HG03354 (cell line): ENCODE measurements around the gene SF3B1.
"Not testable (repeated sequence)": the region's sequence is repeated elsewhere in the genome, so short reads cannot be mapped to it uniquely, and the experiment has no call there.

Experiments used
- ATAC-seq: cut with Tn5 transposase; IDR thresholded peaks from one replicate; pipeline ENCODE4 v1.9.1; 2021; ENCODE audit warnings: mild to moderate bottlenecking; ENCODE audit not compliant: unreplicated experiment, poor library complexity, severe bottlenecking

The SF3B1 gene

DNA sequence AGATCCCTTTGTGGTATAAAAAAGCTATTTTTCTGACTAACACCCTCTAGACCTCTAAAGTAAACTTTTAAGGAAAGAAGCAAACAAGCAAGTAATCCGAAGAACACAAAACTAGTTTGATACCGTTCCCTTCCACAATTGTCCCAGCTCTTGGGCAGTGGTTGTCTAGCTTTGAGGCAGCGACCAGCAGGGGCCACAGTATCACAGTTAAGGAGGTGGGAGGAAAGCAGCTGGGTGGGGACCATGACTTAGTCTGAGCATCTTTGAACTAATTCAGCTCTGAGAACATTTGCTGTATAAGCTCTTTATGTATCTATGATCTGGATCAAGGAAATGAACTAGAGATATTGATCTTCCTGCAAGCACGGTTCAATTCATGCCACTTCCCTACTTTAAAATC, 51.0 kb downstream of the SF3B1 start:
- ATAC-seq, result no peak

GRCh38 chr2:197381641-197382040, 53.2 kb downstream of the SF3B1 start:
- ATAC-seq, result no peak

DNA sequence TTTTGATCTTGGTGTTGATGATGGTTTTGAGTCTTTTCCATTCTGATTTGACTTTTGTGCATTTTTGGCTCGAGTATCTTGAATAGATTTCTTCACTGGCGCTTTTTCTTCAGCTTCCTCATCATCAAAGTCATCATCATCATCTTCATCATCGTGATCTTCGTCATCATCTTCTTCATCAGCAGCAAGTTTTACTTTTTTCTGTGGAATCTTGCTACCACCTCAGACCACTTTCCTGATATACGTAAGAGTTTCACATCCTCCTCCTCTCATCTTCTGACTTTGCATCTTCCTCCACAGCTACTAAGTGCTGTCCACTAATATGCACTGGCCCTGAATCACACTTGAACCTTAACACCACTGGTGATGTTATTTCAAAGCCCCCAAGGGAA, 54.9 kb downstream of the SF3B1 start:
- not testable (repeated sequence) for ATAC-seq

- not testable (repeated sequence) for ATAC-seq
These were observed 55.4 kb downstream of the SF3B1 start for GRCh38 chr2:197379308-197379917.

DNA sequence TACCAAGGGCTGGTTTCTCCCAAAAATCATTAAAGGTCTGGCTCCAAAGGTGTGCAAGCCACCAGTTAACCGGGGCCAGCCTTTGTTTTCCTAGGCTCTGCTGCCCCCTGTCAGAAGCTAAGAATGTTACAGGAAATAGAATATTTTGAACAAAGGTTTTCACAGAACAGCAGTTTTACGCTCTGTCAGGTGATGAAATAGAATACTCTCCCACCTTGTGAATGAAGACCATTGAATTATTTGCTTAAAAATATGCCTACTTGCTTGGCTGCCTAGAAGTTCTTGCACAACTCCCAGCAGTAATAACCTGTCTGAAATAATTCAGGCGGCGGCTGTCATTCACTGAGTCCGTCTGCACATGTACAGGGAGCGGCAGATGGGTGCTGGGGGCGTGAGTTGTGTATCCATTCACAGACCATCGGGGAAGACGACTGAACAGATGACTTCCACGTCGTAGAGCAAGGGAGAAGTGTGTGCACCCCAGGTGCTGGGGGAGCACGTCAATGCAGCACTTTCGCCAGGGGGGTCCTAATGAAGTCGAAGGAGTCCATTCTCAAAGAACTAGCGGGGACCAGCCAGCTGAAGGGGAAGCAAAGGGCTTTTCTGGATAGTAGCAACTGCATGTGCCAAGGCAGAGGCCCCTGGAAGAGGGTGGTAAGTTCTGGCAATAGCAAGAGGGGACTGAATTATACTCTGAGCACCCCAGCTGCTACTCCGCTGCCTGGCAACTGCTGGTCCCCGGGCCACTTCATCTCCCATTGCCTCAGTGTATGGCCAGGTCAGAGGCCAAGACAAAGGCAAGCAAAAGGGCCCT, 56.1 kb downstream of the SF3B1 start:
- peak; percentile 58 for ATAC-seq

DNA sequence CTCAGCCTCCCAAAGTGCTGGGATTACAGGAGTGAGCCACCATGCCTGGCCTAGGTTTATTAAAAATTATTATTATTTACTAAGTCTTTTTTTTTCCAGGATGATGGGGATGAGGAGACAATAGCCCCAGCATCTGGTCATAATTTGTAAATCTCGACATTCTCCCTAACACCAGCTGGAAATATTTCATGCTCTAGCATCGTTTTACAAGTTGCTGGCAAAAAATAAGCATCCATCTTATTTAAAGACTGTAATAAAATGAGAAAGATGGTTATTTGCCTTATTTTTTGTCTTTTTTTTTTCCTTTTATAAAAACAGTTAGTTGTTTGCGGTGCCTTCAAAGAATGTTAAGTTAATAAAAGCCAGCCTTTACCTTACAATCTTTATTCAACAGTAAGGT, 56.7 kb downstream of the SF3B1 start:
- no peak for ATAC-seq

DNA sequence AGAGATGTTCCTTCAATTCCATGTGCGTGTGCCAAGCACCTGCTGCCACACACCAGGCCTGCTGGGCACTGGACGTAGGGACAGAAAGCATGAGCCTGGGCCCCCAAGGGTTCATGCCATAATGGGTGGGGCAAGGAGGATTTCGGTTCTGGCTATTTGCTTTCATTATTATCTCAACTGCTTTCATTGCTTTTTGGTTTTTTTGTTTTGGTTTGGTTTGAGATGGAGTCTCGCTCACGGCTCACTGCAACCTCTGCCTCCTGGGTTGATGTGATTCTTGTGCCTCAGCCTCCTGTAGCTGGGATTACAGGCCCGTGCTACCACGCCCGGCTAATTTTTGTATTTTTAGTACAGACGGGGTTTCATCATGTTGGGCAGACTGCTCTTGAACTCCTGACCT, 57.2 kb downstream of the SF3B1 start:
- no peak for ATAC-seq

- no peak for ATAC-seq
These were observed 62.2 kb downstream of the SF3B1 start for GRCh38 chr2:197372592-197372991.

DNA sequence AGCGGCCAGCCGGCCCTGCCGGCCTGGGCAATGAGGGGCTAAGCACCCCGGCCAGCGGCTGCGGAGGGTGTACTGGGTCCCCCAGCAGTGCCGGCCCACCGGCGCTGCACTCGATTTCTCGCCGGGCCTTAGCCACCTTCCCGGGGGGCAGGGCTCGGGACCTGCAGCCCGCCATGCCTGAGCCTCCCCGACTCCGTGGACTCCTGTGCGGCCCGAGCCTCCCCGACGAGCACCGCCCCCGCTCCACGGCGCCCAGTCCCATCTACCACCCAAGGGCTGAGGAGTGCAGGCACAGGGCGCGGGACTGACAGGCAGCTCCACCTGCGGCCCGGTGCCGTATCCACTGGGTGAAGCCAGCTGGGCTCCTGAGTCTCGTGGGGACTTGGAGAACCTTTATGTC, 64.2 kb downstream of the SF3B1 start:
- ATAC-seq, result not testable (repeated sequence)

GRCh38 chr2:197369933-197370320, 64.9 kb downstream of the SF3B1 start:
- no peak for ATAC-seq

DNA sequence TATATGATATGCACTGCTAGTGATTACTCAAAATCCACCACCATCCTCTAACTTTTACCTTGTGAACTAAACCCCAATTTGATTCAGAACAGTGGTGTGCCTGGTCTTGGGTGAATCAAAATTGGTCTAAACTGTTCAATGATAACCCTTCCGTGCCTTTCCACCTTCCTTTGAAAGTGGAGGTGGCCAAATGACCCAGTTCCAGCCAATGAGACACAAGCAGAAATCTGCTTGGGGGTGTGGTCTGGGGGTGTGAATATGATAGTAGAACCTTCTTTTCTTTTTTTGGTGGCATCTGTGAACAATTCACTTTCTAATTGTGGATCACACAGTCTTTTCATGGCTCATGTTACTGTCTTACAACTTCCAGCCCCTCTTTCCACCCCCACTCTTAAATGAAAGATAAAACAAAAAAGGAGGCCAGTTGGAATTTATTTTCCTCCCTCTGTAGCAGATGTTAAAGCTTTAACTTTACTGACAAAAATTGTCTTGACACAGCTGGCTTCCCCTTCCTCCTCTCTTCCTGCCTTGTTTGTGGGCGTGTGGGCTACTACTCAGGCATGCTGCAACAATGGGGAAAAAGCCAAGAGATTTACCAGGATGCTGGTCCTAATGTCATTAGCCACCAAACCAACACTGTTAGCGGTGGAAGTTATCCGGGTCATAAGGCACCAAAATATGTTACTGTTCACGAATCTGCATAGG, 65.4 kb downstream of the SF3B1 start:
- ATAC-seq, result no peak

GRCh38 chr2:197368412-197368811, 66.4 kb downstream of the SF3B1 start:
- ATAC-seq, result no peak

GRCh38 chr2:197363998-197364397, 70.8 kb downstream of the SF3B1 start:
- no peak for ATAC-seq

DNA sequence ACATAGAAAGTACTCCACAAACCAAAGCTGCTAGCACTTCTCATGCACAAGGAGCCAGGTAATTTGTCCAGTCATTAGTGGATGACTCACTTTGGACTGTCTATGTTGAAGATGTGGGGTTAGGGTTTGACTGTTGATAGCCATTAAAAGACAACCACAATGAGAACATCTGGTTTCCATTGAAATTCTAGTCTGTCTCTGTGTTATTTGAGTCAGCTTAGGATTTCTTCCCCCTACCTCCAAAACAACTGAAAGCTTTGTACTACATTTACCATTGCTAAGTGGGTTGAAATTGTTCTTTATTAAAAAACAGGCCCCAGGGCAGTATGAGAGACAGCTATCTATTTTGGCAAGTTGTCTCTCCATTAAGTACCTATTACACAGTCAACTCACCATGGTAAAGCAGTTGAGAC, 74.1 kb downstream of the SF3B1 start:
- peak; percentile 79 for ATAC-seq

DNA sequence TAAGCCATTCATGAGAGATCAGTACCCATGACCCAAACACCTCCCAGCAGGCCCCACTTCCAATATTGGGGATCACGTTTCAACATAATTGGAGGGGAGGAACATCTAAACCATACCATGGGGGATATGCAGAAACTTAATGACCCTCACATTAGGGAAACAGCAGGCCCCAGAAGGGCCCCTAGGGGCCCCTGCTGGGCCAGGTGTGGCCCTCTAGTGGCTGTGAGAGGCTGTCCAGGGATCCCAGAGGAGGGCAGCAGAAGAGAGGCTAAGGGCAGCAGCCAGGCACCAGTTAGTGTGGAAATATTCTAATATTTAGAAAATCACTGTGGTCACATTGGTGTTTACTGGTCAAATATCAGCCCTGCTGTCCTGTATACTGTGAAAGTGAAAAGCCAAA, 75.0 kb downstream of the SF3B1 start:
- ATAC-seq, result no peak

GRCh38 chr2:197358931-197359330, 75.9 kb downstream of the SF3B1 start:
- ATAC-seq, result no peak

- no peak for ATAC-seq
These were observed 76.8 kb downstream of the SF3B1 start for GRCh38 chr2:197357986-197358385.

- ATAC-seq, result peak; percentile 44
These were observed 78.7 kb downstream of the SF3B1 start for GRCh38 chr2:197356136-197356535.

- ATAC-seq, result no peak
These were observed 80.7 kb downstream of the SF3B1 start for GRCh38 chr2:197354169-197354558.

DNA sequence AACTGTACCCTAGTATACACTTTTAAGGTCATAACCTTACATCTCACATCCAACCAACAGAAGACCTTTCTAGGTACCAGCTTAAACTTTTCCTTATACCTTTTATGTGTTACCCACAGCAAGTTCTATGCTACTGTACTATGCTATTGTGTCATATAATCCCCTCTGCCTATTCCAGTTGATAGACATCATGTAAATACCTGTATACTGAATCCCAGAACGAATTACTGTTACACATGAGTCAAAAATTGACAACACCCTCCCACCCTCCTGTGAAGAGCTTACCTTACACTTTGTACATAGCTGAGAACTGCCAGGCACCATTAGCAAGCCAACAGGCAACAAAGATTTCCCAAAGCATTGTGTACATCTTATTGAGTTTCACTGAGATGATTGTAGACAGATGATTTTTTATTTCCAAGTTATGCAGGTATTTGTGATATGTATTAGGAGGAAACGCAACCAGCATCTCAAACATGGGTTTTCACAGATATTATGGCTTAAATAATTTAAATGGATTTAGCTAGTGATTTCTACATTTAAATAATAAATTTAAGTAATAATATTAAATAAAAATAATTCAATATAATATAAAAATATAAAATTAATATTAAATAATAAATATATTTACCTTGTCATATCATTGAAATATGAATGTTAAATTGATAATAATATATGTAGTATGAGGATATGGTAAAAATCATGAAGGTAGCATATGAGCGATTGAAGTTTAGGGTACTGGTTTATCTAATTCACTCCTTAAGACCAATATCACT, 81.2 kb downstream of the SF3B1 start:
- no peak for ATAC-seq
